Activated CD4-positive, alpha-beta T cell treated with anti-CD3 and anti-CD28 coated beads for 36 hours (primary cell): ENCODE results near the gene CFAP97D1. TPM values are rescaled to one million over a fixed set of nuclear protein-coding genes. Genes with fewer than 3 reads are reported as not detected.

Experiments used
- ATAC-seq: fragments of 200-7000 bp; cut with Tn5 transposase; one replicate; pipeline ENCODE4 v1.10.0; 2021; ENCODE audit warnings: mild to moderate bottlenecking, moderate library complexity
- CTCF ChIA-PET: fragments of 350-600 bp; sonication (Branson Sonifier 250); formaldehyde crosslinking; loops from one replicate; lab custom pipeline; 2021; ENCODE audit warnings: antibody characterized with exemption; lab: Charles Lee
- POLR2A ChIA-PET: fragments of 350-600 bp; sonication (Branson Sonifier 250); formaldehyde crosslinking; loops from one replicate; lab custom pipeline; 2021; ENCODE audit warnings: antibody characterized with exemption, inconsistent platforms; lab: Charles Lee
- DNase-seq: peaks from one replicate; pipeline ENCODE4 v3.0.0-alpha.2; 2020
- H3K27ac Mint-ChIP-seq: one replicate; pipeline ENCODE4 v1.8.0; 2021; ENCODE audit warnings: mixed read lengths
- H3K27me3 Mint-ChIP-seq: one replicate; pipeline ENCODE4 v1.8.0; 2021; ENCODE audit warnings: mixed read lengths
- H3K36me3 Mint-ChIP-seq: one replicate; pipeline ENCODE4 v1.8.0; 2021; ENCODE audit warnings: low read depth, mixed read lengths
- H3K4me1 Mint-ChIP-seq: one replicate; pipeline ENCODE4 v1.8.0; 2021; ENCODE audit warnings: mixed read lengths
- H3K4me3 Mint-ChIP-seq: one replicate; pipeline ENCODE4 v1.8.0; 2021; ENCODE audit warnings: mild to moderate bottlenecking, moderate library complexity, mixed read lengths
- H3K9me3 Mint-ChIP-seq: one replicate; pipeline ENCODE4 v1.8.0; 2021; ENCODE audit warnings: low read depth, mixed read lengths
- intact Hi-C, 2 experiments: fragments of 100-400 bp; cut with DNase I in 1 of 2; cut with micrococcal nuclease in 1 of 2; formaldehyde crosslinking; loops; one replicate each; pipeline versions ENCODE4 v1.14.2 to v1.15.1; 2022 to 2024; cut with DNase I, micrococcal nuclease
- total RNA-seq, 2 experiments: library from RNA; stranded (reverse); gene quantifications; one replicate each; pipeline ENCODE4 v1.2.3, GENCODE V29; 2021

Gene CFAP97D1
- total RNA-seq, 2 experiments from 2014 or later = not detected

- H3K27me3 Mint-ChIP-seq = no peaks in the 10 kb centered on the region
These were observed 12.5 kb upstream of the CFAP97D1 start for GRCh38 chr17:43767713-43768059.

GRCh38 chr17:43768382-43768781 lies 11.9 kb upstream of the CFAP97D1 start:
- ChIA-PET POLR2A (no interaction called here), CTCF (interaction anchor here (0.5 to 19.2 kb wide), 3 partner anchors 12 to 646 kb away, joined by 3 to 473 read pairs (median 5); partner anchors contain the start of gene CFAP97D1)

More at GRCh38 chr17:43767713-43768059, 12.5 kb upstream of the CFAP97D1 start:
- Mint-ChIP-seq H3K4me3 (no peak overlapping the region), H3K36me3 (peaks cover 25% of the 10 kb centered on the region), H3K9me3 (no peaks in the 10 kb centered on the region), H3K4me1 (no peaks in the 10 kb centered on the region), H3K27ac (no peak overlapping the region)
- intact Hi-C loops = no loop called here
- ATAC-seq = no peak
- ChIA-PET CTCF (interaction anchor here (0.5 to 19.2 kb wide), 19 partner anchors 8 to 647 kb away, joined by 3 to 473 read pairs (median 6); partner anchors contain the start of genes CFAP97D1 and DUSP3), POLR2A (no interaction called here)
- no peak for DNase-seq

GRCh38 chr17:43768943-43769342 lies 11.3 kb upstream of the CFAP97D1 start:
- ChIA-PET POLR2A (interaction anchor here (0.6 kb wide), 1 partner anchor 336 kb away, joined by 8 read pairs; no protein-coding TSS in a partner anchor), CTCF (interaction anchor here (0.6 to 19.2 kb wide), 3 partner anchors 12 to 72 kb away, joined by 3 to 473 read pairs (median 4); no protein-coding TSS in a partner anchor)
- Mint-ChIP-seq H3K27me3 (no peaks in the 10 kb centered on the region), H3K4me3 (no peak overlapping the region), H3K9me3 (no peaks in the 10 kb centered on the region), H3K27ac (no peak overlapping the region), H3K36me3 (peaks cover 31% of the 10 kb centered on the region), H3K4me1 (no peaks in the 10 kb centered on the region)
- intact Hi-C loops = no loop called here
- ATAC-seq (no peak), DNase-seq (no peak)

More at GRCh38 chr17:43768382-43768781, 11.9 kb upstream of the CFAP97D1 start:
- H3K27me3 Mint-ChIP-seq = no peaks in the 10 kb centered on the region
- H3K4me1 Mint-ChIP-seq = no peaks in the 10 kb centered on the region
- no peak for DNase-seq
- no peak overlapping the region for H3K27ac Mint-ChIP-seq
- ATAC-seq = no peak
- H3K36me3 Mint-ChIP-seq = peaks cover 28% of the 10 kb centered on the region
- no peaks in the 10 kb centered on the region for H3K9me3 Mint-ChIP-seq
- no peak overlapping the region for H3K4me3 Mint-ChIP-seq
- intact Hi-C loops = no loop called here

GRCh38 chr17:43769426-43769825 lies 10.8 kb upstream of the CFAP97D1 start:
- Mint-ChIP-seq H3K4me1 (no peaks in the 10 kb centered on the region), H3K27me3 (no peaks in the 10 kb centered on the region), H3K36me3 (peaks cover 35% of the 10 kb centered on the region), H3K9me3 (no peaks in the 10 kb centered on the region), H3K4me3 (no peak overlapping the region), H3K27ac (no peak overlapping the region)
- DNase-seq (no peak), ATAC-seq (no peak)
- POLR2A ChIA-PET = interaction anchor here (0.6 kb wide), 1 partner anchor 336 kb away, joined by 8 read pairs; no protein-coding TSS in a partner anchor
- CTCF ChIA-PET = interaction anchor here (0.6 to 19.2 kb wide), 4 partner anchors 11 to 99 kb away, joined by 3 to 473 read pairs (median 4); no protein-coding TSS in a partner anchor
- intact Hi-C loops = no loop called here

- ATAC-seq (no peak), DNase-seq (no peak)
- Mint-ChIP-seq H3K27me3 (no peaks in the 10 kb centered on the region), H3K27ac (no peak overlapping the region), H3K4me3 (no peak overlapping the region), H3K9me3 (no peaks in the 10 kb centered on the region), H3K4me1 (no peaks in the 10 kb centered on the region), H3K36me3 (peaks cover 39% of the 10 kb centered on the region)
- ChIA-PET POLR2A (no interaction called here), CTCF (interaction anchor here (0.7 to 19.2 kb wide), 4 partner anchors 18 to 207 kb away, joined by 3 to 473 read pairs (median 4); no protein-coding TSS in a partner anchor)
- intact Hi-C loops = no loop called here
These were observed 10.4 kb upstream of the CFAP97D1 start for GRCh38 chr17:43769859-43770258.

- no peaks in the 10 kb centered on the region for H3K4me1 Mint-ChIP-seq
- no peak overlapping the region for H3K4me3 Mint-ChIP-seq
- CTCF ChIA-PET = interaction anchor here (19.2 kb wide), 1 partner anchor 74 kb away, joined by 473 read pairs; no protein-coding TSS in a partner anchor
- H3K27me3 Mint-ChIP-seq = no peaks in the 10 kb centered on the region
- no peaks in the 10 kb centered on the region for H3K9me3 Mint-ChIP-seq
- H3K36me3 Mint-ChIP-seq = peaks cover 41% of the 10 kb centered on the region
- POLR2A ChIA-PET = no interaction called here
- no peak for DNase-seq
- intact Hi-C loops = no loop called here
- no peak overlapping the region for H3K27ac Mint-ChIP-seq
- no peak for ATAC-seq
These were observed 9.3 kb upstream of the CFAP97D1 start for GRCh38 chr17:43770957-43771356.

GRCh38 chr17:43771463-43771862 lies 8.8 kb upstream of the CFAP97D1 start:
- Mint-ChIP-seq H3K4me1 (no peaks in the 10 kb centered on the region), H3K36me3 (peaks cover 37% of the 10 kb centered on the region), H3K27me3 (no peaks in the 10 kb centered on the region), H3K27ac (no peak overlapping the region), H3K4me3 (no peak overlapping the region), H3K9me3 (no peaks in the 10 kb centered on the region)
- intact Hi-C loops = no loop called here
- no peak for ATAC-seq
- POLR2A ChIA-PET = no interaction called here
- no peak for DNase-seq
- CTCF ChIA-PET = interaction anchor here (0.7 kb wide), 1 partner anchor 80 kb away, joined by 3 read pairs; no protein-coding TSS in a partner anchor

GRCh38 chr17:43772877-43773648 lies 7.2 kb upstream of the CFAP97D1 start:
- intact Hi-C loops = no loop called here
- Mint-ChIP-seq H3K36me3 (peaks cover 37% of the 10 kb centered on the region), H3K9me3 (no peaks in the 10 kb centered on the region), H3K27ac (no peak overlapping the region), H3K4me3 (no peak overlapping the region), H3K27me3 (no peaks in the 10 kb centered on the region), H3K4me1 (peaks cover 4% of the 10 kb centered on the region)
- ATAC-seq (no peak), DNase-seq (no peak)
- ChIA-PET POLR2A (no interaction called here), CTCF (interaction anchor here (0.8 to 2.0 kb wide), 5 partner anchors 12 to 79 kb away, joined by 3 to 8 read pairs (median 4); no protein-coding TSS in a partner anchor)

- H3K36me3 Mint-ChIP-seq = peaks cover 30% of the 10 kb centered on the region
- ChIA-PET POLR2A (no interaction called here), CTCF (interaction anchor here (2.0 to 2.7 kb wide), 2 partner anchors 8 to 80 kb away, joined by 8 to 28 read pairs; no protein-coding TSS in a partner anchor)
- DNase-seq (no peak), ATAC-seq (no peak)
- no peak overlapping the region for H3K27ac Mint-ChIP-seq
- no peaks in the 10 kb centered on the region for H3K9me3 Mint-ChIP-seq
- no peaks in the 10 kb centered on the region for H3K27me3 Mint-ChIP-seq
- intact Hi-C loops = loop anchor here in 1 of 2 experiments (5.0 kb wide), 3 partner anchors 298 to 1278 kb away; partner anchors contain the start of genes DCAKD and G6PC3
- H3K4me3 Mint-ChIP-seq = no peak overlapping the region
- H3K4me1 Mint-ChIP-seq = peaks cover 7% of the 10 kb centered on the region
These were observed 5.7 kb upstream of the CFAP97D1 start for GRCh38 chr17:43774304-43775250.

- peak within 1 kb of the TSS; percentile 70 for H3K27ac Mint-ChIP-seq
- ChIA-PET CTCF (interaction anchor here (0.6 to 0.8 kb wide), 2 partner anchors 11 to 67 kb away, joined by 3 to 7 read pairs; no protein-coding TSS in a partner anchor), POLR2A (interaction anchor here (0.6 kb wide), 1 partner anchor 27 kb away, joined by 4 read pairs; no protein-coding TSS in a partner anchor)
- intact Hi-C loops = loop anchor here in 1 of 2 experiments (1.0 to 5.0 kb wide), 11 partner anchors 54 to 1274 kb away; partner anchors contain the start of genes DCAKD, ETV4, G6PC3 and GPATCH8
- DNase-seq = peak; percentile 85
- H3K9me3 Mint-ChIP-seq = no peaks in the 10 kb centered on the region
- peaks cover 19% of the 10 kb centered on the region for H3K27me3 Mint-ChIP-seq
- peak within 1 kb of the TSS; percentile 78 for H3K4me3 Mint-ChIP-seq
- ATAC-seq = peak; percentile 98
- H3K36me3 Mint-ChIP-seq = peaks cover 11% of the 10 kb centered on the region
- H3K4me1 Mint-ChIP-seq = peaks cover 7% of the 10 kb centered on the region
These were observed 1.7 kb upstream of the CFAP97D1 start, which contains the start of gene DUSP3 for GRCh38 chr17:43778337-43779144. Gene DUSP3, minus strand, starts transcription at chr17:43778977. Its CDS starts 53 bp downstream, at chr17:43778924.
